Ramos (cell line): ENCODE results near the gene VPS45.

Experiments used
- in situ Hi-C: fragments of 300-500 bp; cut with MboI; formaldehyde crosslinking; loops from one replicate; pipeline ENCODE4 v1.14.3; 2022; ENCODE audit warnings: low sequenced_read_pairs; ENCODE audit not compliant: unreplicated experiment

Gene VPS45

GRCh38 chr1:150067184-150068108, at the start of gene VPS45:
TSS of gene VPS45 (plus strand) at chr1:150067776. CDS start at chr1:150067858, 82 bp downstream.
- in situ Hi-C loops: no loop called here

- in situ Hi-C loops: no loop called here
These were observed 49.4 kb upstream of the VPS45 start for GRCh38 chr1:150018165-150018564.

- in situ Hi-C loops: no loop called here
These were observed 46.9 kb upstream of the VPS45 start for GRCh38 chr1:150020711-150021110.

- in situ Hi-C loops: no loop called here
These were observed 46.3 kb upstream of the VPS45 start for GRCh38 chr1:150021191-150021694.

GRCh38 chr1:150022357-150022756, 45.2 kb upstream of the VPS45 start:
- in situ Hi-C loops: no loop called here

- in situ Hi-C loops: no loop called here
These were observed 43.4 kb upstream of the VPS45 start for GRCh38 chr1:150024156-150024555.

- in situ Hi-C loops: no loop called here
These were observed 39.3 kb upstream of the VPS45 start for GRCh38 chr1:150028322-150028721.

GRCh38 chr1:150034336-150034735, 33.2 kb upstream of the VPS45 start:
- in situ Hi-C loops: no loop called here

- in situ Hi-C loops: loop anchor here (10.0 kb wide), 1 partner anchor 85 kb away; no protein-coding TSS in a partner anchor
These were observed 17.6 kb upstream of the VPS45 start for GRCh38 chr1:150049926-150050325.

GRCh38 chr1:150051089-150051373, 16.5 kb upstream of the VPS45 start:
- in situ Hi-C loops: loop anchor here (10.0 kb wide), 1 partner anchor 86 kb away; no protein-coding TSS in a partner anchor

- in situ Hi-C loops: loop anchor here (10.0 kb wide), 1 partner anchor 87 kb away; no protein-coding TSS in a partner anchor
These were observed 15.6 kb upstream of the VPS45 start for GRCh38 chr1:150051905-150052412.

GRCh38 chr1:150053926-150054325, 13.7 kb upstream of the VPS45 start:
- in situ Hi-C loops: loop anchor here (10.0 kb wide), 1 partner anchor 89 kb away; no protein-coding TSS in a partner anchor

GRCh38 chr1:150055507-150055906, 12.1 kb upstream of the VPS45 start:
- in situ Hi-C loops: loop anchor here (10.0 kb wide), 1 partner anchor 91 kb away; no protein-coding TSS in a partner anchor

GRCh38 chr1:150056407-150056806, 11.2 kb upstream of the VPS45 start:
- in situ Hi-C loops: loop anchor here (10.0 kb wide), 1 partner anchor 92 kb away; no protein-coding TSS in a partner anchor

- in situ Hi-C loops: no loop called here
These were observed 7.3 kb upstream of the VPS45 start for GRCh38 chr1:150060260-150060659.

GRCh38 chr1:150061632-150062101, 5.9 kb upstream of the VPS45 start:
- in situ Hi-C loops: no loop called here

- in situ Hi-C loops: no loop called here
These were observed 5.5 kb upstream of the VPS45 start for GRCh38 chr1:150062113-150062512.

- in situ Hi-C loops: no loop called here
These were observed 2.2 kb upstream of the VPS45 start for GRCh38 chr1:150065184-150065871.

GRCh38 chr1:150066328-150066727, 1.2 kb upstream of the VPS45 start:
- in situ Hi-C loops: no loop called here

- in situ Hi-C loops: no loop called here
These were observed 765 bp upstream of the VPS45 start for GRCh38 chr1:150066838-150067183.

GRCh38 chr1:150068109-150068435, 496 bp downstream of the VPS45 start:
- in situ Hi-C loops: no loop called here
